HG03103 (cell line): ENCODE measurements around the gene MTMR8.
"Not testable (repeated sequence)": the region's sequence is repeated elsewhere in the genome, so short reads cannot be mapped to it uniquely, and the experiment has no call there.

Experiments
- ATAC-seq: cut with Tn5 transposase; IDR thresholded peaks from one replicate; pipeline ENCODE4 v1.9.1; 2021; ENCODE audit warnings: low read depth; ENCODE audit not compliant: unreplicated experiment

MTMR8 gene

GRCh38 chrX:64394874-64395567 is at the start of gene MTMR8:
TSS of gene MTMR8 (minus strand) at chrX:64395452. CDS start at chrX:64395363, 89 bp downstream.
- ATAC-seq: peak; percentile 96

GRCh38 chrX:64439551-64439950 is 44.3 kb upstream of the MTMR8 start:
- ATAC-seq: no peak

GRCh38 chrX:64437665-64438064 is 42.4 kb upstream of the MTMR8 start:
- ATAC-seq: no peak

DNA sequence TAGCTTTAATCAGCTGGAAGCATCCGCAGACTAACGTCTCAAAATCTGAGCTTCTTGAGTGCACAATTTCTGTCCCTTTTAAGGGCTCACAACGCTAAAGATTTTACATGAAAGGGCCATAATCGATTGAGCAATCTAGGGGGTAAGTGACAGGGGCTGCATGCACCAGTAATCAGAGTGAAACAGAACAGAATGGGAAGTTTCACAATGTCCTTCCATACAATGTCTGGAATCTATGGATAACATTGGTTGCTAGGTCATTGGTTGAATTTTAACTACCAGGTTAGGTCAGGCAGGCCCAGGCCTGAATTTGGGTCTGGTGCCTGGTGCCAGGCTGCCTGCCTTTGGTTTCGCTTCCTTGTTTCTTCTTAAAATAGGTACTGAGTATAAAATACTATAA is 42.0 kb upstream of the MTMR8 start:
- ATAC-seq: no peak

DNA sequence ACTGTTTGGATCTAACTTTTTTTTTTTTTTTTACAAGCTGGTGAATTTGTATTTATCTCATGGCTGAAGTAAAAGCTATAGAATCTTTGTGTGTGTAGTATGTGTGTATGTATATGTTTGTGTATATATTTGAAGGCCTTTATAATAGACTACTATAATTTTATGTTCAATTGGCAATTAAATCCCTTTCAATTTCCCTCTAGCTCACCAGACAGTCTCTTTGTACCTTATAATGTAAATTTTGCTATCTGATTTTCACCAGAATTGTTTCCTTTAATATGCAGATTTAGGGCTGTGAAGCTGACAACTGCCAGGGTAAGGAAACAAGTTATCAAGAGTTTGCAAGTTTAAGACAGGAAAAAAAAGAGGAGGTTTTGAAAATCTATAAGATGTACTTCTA is 33.1 kb upstream of the MTMR8 start:
- no peak for ATAC-seq

- peak; percentile 93 for ATAC-seq
Observed at GRCh38 chrX:64427787-64428186, 32.5 kb upstream of the MTMR8 start.

GRCh38 chrX:64427281-64427680 is 32.0 kb upstream of the MTMR8 start:
- ATAC-seq: peak; percentile 47

- not testable (repeated sequence) for ATAC-seq
Observed at GRCh38 chrX:64409730-64410129, 14.5 kb upstream of the MTMR8 start.

GRCh38 chrX:64398088-64398487 is 2.8 kb upstream of the MTMR8 start:
- no peak for ATAC-seq

DNA sequence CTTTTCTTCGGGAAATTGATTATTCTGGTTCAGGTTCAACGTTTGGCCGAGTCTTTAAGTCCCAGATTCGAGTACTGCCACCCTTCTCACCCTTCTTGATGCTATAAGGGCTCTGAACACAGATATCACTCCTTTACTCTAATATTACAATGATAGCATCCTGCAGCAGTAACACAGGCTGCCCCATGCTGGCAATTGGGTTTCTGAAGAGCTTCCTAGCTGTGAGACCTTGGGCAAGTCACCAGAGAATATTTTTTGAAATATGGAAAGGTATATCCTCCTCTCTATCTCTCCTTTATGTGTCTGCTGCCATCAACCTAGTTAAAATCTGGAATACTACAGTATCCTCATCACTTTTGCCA is 297 bp upstream of the MTMR8 start:
- peak; percentile 17 for ATAC-seq

DNA sequence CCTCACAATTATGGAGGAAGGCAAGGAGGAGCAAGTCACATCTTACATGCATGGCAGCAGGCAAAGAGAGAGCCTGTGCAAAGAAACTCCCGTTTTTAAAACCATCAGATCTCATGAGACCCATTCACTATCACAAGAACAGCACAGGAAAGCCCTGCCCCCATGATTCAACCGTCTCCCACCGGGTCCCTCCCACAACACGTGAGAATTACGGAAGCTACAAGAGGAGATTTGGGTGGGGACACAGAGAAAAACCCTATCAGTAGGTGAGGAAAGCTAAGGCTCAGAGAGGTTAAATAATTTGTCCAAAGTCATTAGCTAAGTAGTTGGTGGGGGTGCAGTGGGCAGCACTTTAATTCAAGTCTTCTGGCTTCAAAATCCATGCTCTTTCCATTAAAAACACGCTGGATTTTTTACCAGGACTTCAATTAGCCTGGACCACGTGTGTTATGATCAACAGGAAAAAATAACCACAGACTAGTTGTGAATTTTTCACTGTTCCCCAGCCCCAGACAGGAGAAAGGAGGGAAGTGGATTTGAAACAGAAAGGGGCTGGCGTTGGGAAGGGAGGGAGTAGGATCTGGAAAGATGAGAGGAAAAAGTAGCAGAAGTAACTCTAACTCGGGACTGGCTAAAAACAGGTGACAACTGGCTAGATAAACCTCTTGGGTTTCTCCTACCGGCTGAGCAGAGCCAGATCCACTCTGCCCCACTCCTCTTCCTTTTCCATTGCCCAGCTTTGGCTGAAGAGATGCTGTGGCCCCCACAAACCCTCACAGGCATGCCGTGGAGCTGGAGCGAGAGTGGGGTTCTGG is 986 bp downstream of the MTMR8 start:
- peak; percentile 16 for ATAC-seq

GRCh38 chrX:64389489-64389888 is 5.8 kb downstream of the MTMR8 start:
- ATAC-seq: no peak

- not testable (repeated sequence) for ATAC-seq
Observed at GRCh38 chrX:64380789-64381188, 14.5 kb downstream of the MTMR8 start.

DNA sequence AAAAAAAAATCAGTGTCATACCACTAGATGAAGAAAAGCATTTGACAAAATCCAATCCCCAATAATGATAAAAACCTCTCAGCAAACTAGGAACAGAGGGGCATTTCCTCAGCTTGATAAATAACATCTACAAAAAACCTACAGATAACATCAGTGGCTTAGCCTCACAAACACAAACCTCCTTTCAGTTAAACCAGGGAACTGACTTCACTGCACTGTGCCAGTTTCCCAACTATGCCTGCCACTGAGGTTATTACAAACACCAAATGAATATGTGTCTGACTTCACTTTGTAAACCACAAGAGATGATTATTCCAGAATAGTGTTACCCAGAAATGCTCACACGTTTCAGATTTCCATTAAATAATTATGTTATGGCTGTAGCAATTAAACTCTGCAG is 15.3 kb downstream of the MTMR8 start:
- no peak for ATAC-seq

- ATAC-seq: no peak
Observed at GRCh38 chrX:64377753-64378152, 17.5 kb downstream of the MTMR8 start.

DNA sequence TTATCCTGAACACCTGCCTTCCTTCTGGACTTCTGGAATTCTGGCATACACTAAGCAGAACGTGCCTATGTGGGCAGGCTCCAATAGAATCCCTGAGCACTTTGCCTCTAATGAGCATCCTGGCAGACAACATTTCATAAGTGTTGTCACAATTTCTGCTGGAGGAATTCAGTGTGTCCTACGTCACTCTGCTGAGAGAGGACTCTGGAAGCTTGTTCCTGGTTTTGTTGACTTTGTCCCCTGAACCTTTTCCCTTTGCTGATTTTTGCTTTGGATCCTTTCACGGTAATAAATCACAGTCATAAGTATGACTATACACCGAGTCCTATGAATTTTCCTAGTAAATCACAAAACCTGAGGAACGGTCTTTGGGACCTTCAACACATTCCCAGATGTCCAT is 43.2 kb downstream of the MTMR8 start:
- ATAC-seq: no peak

- no peak for ATAC-seq
Observed at GRCh38 chrX:64350521-64350920, 44.7 kb downstream of the MTMR8 start.

DNA sequence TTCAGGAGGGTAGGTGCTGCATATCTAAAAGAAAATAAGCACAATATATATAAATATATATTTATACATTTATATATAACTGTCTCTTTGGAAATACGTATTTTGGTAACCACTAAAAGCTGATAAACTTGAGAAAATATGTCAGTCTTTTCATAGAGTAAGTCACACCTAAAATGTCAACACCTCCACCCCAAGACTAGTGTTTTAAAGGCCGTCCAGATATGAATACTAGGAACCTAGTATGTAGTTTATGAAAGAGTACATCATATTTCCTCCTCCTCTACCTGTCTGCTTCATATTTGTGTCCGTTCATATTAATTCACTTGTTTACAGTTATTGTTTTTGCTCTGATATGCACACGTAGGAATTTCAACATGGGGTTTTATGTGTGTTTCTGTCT is 45.2 kb downstream of the MTMR8 start:
- ATAC-seq: no peak

DNA sequence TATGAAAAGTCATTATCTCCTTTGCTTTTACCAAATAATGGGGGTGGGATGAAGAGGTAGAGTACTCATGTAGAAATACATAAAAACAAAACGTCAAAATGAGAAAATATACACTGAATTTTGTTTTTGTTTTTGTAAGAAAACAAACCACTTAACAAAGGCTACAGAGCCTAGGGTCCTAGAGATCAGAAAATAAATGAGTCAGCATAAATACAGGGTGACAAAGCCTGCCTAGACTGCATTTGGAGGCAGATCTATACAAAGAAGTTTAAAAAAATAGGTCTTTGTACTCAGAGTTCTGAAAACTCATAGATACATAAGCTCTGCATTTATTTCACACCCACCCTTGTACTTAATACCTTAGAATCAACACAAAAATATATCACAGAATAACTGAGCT is 52.4 kb downstream of the MTMR8 start:
- ATAC-seq: no peak

GRCh38 chrX:64338296-64338695 is 57.0 kb downstream of the MTMR8 start:
- no peak for ATAC-seq

DNA sequence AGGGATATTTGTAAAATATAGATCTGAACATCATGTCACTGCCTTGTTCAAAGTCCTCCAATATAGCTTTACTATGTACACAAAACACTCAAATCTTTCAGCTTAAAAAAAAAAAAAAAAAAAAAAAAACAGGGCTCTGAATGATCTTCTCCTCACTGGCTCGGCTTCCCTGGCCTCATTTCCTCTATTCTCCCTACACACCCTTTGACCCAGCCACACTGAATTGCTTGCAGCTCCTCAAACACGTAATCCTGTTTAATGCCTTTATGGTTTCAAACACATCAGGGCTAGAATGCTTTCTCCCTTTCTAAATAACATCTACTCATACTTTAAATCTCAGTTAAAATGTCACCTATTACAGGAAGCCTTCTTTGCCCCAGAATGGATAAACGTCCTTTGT is 60.8 kb downstream of the MTMR8 start:
- no peak for ATAC-seq

DNA sequence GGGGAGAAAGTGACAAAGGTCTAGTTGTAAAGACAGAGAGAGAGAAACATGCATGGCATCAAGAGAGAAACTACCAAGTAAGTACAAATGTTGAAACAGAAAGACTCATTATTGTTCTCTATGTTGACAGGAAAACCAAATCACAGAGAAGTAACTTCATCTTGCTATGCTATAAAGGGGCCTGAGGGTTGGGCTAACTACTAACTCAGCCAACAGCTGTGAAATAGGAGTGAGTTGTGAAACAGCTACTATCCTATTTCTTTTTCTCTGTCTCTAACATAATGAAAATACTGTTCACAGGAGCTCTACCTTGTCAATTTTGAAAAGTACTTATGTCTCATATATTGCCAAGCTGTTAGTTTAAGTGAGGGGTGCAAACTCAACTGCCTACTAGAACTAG is 65.0 kb downstream of the MTMR8 start:
- ATAC-seq: no peak
